ENCODE measurements around the gene PCGF2.

GRCh38 chr17:38797828-38798227, 49.7 kb upstream of the PCGF2 start:
- TF ChIP-seq, protein P1, sequence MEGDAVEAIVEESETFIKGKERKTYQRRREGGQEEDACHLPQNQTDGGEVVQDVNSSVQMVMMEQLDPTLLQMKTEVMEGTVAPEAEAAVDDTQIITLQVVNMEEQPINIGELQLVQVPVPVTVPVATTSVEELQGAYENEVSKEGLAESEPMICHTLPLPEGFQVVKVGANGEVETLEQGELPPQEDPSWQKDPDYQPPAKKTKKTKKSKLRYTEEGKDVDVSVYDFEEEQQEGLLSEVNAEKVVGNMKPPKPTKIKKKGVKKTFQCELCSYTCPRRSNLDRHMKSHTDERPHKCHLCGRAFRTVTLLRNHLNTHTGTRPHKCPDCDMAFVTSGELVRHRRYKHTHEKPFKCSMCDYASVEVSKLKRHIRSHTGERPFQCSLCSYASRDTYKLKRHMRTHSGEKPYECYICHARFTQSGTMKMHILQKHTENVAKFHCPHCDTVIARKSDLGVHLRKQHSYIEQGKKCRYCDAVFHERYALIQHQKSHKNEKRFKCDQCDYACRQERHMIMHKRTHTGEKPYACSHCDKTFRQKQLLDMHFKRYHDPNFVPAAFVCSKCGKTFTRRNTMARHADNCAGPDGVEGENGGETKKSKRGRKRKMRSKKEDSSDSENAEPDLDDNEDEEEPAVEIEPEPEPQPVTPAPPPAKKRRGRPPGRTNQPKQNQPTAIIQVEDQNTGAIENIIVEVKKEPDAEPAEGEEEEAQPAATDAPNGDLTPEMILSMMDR (IDR thresholded peaks at IDR 0.05), result no peak
- TF ChIP-seq POLR2A (IDR thresholded peaks at IDR 0.05) (no peak), EP300 (IDR thresholded peaks at IDR 0.05) (no peak)
